Astrocyte of the spinal cord (primary cell): ENCODE measurements around the gene ANAPC16.
A peak's percentile ranks its signal among the peaks of the same experiment; 100 is the strongest.
"Not testable (repeated sequence)": the region's sequence is repeated elsewhere in the genome, so short reads cannot be mapped to it uniquely, and the experiment has no call there.

ENCODE experiments used
- DNase-seq: peaks from one replicate; pipeline ENCODE4 v3.0.0; 2011; ENCODE audit warnings: low read depth, low spot score
- H3K4me3 ChIP-seq: 2 replicates; pipeline ENCODE4 v1.5.1; 2011; ENCODE audit warnings: low read depth, mild to moderate bottlenecking, low read length, moderate library complexity
- CTCF ChIP-seq: IDR thresholded peaks from 2 replicates; pipeline ENCODE4 v1.5.1; 2012; ENCODE audit warnings: low read depth, mild to moderate bottlenecking, low read length, inconsistent platforms
- in situ Hi-C: cut with HindIII; loops from 2 replicates; pipeline ENCODE4 v1.10.0; 2017; ENCODE audit warnings: low sequenced_read_pairs

ANAPC16 gene

GRCh38 chr10:72221278-72221677, 5.5 kb downstream of the ANAPC16 start:
- in situ Hi-C loops: no loop called here

GRCh38 chr10:72223743-72224101, 7.9 kb downstream of the ANAPC16 start:
- in situ Hi-C loops: no loop called here
- no peak for TF ChIP-seq CTCF
- peak; percentile 20 for DNase-seq
- H3K4me3 ChIP-seq: no peak overlapping the region

More at GRCh38 chr10:72221278-72221677, 5.5 kb downstream of the ANAPC16 start:
- no peak for DNase-seq
- no peak for TF ChIP-seq CTCF
- H3K4me3 ChIP-seq: no peak overlapping the region

GRCh38 chr10:72224191-72224590, 8.4 kb downstream of the ANAPC16 start:
- H3K4me3 ChIP-seq, in situ Hi-C loops, DNase-seq: not testable (repeated sequence)

GRCh38 chr10:72226418-72227027, 10.7 kb downstream of the ANAPC16 start:
- TF ChIP-seq CTCF: no peak
- DNase-seq: no peak
- in situ Hi-C loops: no loop called here
- H3K4me3 ChIP-seq: no peak overlapping the region

GRCh38 chr10:72227826-72228225, 12.0 kb downstream of the ANAPC16 start:
- in situ Hi-C loops: no loop called here
- no peak overlapping the region for H3K4me3 ChIP-seq
- no peak for DNase-seq
- no peak for TF ChIP-seq CTCF

GRCh38 chr10:72228318-72228751, 12.5 kb downstream of the ANAPC16 start:
- no peak for TF ChIP-seq CTCF
- in situ Hi-C loops: no loop called here
- H3K4me3 ChIP-seq: no peak overlapping the region
- DNase-seq: no peak

- no peak overlapping the region for H3K4me3 ChIP-seq
- peak; percentile 47 for DNase-seq
- in situ Hi-C loops: no loop called here
- TF ChIP-seq CTCF: no peak
Observed at GRCh38 chr10:72229261-72230251, 13.7 kb downstream of the ANAPC16 start.
